Measurements from ENCODE around the gene CCT3. TPM values are rescaled to one million over a fixed set of nuclear protein-coding genes. Genes with fewer than 3 reads are reported as not detected.

The CCT3 gene
- total RNA-seq, 1 experiment from 2014 or later: 619 TPM

GRCh38 chr1:156368157-156368658, 30.1 kb upstream of the CCT3 start:
- peaks cover 17 to 28% of the 10 kb centered on the region in 2 experiments for H3K4me1 ChIP-seq (ENCODE audit: control insufficient read depth in 1 of 2, insufficient read depth in 2 of 2, low read length in 2 of 2)
- H4K20me1 ChIP-seq (ENCODE audit: insufficient read depth): no peaks in the 10 kb centered on the region
- no TSS peak for BruUV-seq (replicated peaks)
- no peak for TF ChIP-seq SP1 (IDR thresholded peaks at IDR 0.05; ENCODE audit: low read depth)
- no peak for TF ChIP-seq ZFX (IDR thresholded peaks at IDR 0.05)
- TF ChIP-seq EZH2phosphoT487 (IDR thresholded peaks at IDR 0.05; ENCODE audit: borderline replicate concordance): no peak
- no peak for TF ChIP-seq CTCF (IDR thresholded peaks at IDR 0.05 in 2 of 3, conservative IDR thresholded peaks at IDR 0.05 in 1 of 3; ENCODE audit: borderline replicate concordance in 1 of 3, insufficient read depth in 1 of 3, low read depth in 2 of 3, low read length in 2 of 3)
- no peak for TF ChIP-seq JUND (IDR thresholded peaks at IDR 0.05)
- TF ChIP-seq CEBPB (IDR thresholded peaks at IDR 0.05; ENCODE audit: low read depth): no peak
- no peak for TF ChIP-seq SRF (IDR thresholded peaks at IDR 0.05; ENCODE audit: low read depth)
- no peak for TF ChIP-seq ELF1 (IDR thresholded peaks at IDR 0.05; ENCODE audit: borderline replicate concordance, low read depth)
- no peak for TF ChIP-seq ATF3 (IDR thresholded peaks at IDR 0.05)
- no peak for TF ChIP-seq POLR2AphosphoS5 (IDR thresholded peaks at IDR 0.05; ENCODE audit: low read depth, low read length)
- TF ChIP-seq CBX3 (IDR thresholded peaks at IDR 0.05; ENCODE audit: low read depth): no peak
- no peak for TF ChIP-seq TCF7L2 (IDR thresholded peaks at IDR 0.05; ENCODE audit: borderline replicate concordance, extremely low read depth, insufficient read depth, insufficient read length)
- no peak for TF ChIP-seq MAX (IDR thresholded peaks at IDR 0.05)
- TF ChIP-seq ZNF274 (IDR thresholded peaks at IDR 0.05; ENCODE audit: low read depth, low read length): no peak
- no peak for TF ChIP-seq FOSL1 (IDR thresholded peaks at IDR 0.05; ENCODE audit: low read depth)
- no peak for TF ChIP-seq REST (IDR thresholded peaks at IDR 0.05; ENCODE audit: low read depth)
- no peak for TF ChIP-seq POLR2A (IDR thresholded peaks at IDR 0.05; ENCODE audit: borderline replicate concordance, extremely low read depth, insufficient read depth, insufficient read length)
- POLR2A ChIA-PET: interaction anchor here (0.6 kb wide), 1 partner anchor 87 kb away, joined by 7 read pairs; no protein-coding TSS in a partner anchor
- no peak overlapping the region for H2AFZ ChIP-seq (ENCODE audit: low read depth, low read length, poor library complexity, severe bottlenecking)
- ATAC-seq: no peak
- no peak for DNase-seq (ENCODE audit: low read depth, low spot score)
- no peak overlapping the region for H3K9ac ChIP-seq (ENCODE audit: low read length)
- RAD21 ChIA-PET (ENCODE audit: low non-redundant PET in 1 of 2, low total read pairs in 2 of 2, uncharacterized antibody in 2 of 2, unreplicated experiment in 2 of 2): no interaction called here
- H3K27ac ChIP-seq (ENCODE audit: low read depth, low read length): no peak overlapping the region
- no peaks in the 10 kb centered on the region for H3K9me3 ChIP-seq (ENCODE audit: control insufficient read depth in 1 of 2, insufficient read depth in 1 of 2, low read depth in 1 of 2, low read length in 2 of 2)
- H3K9me2 ChIP-seq (ENCODE audit: insufficient read depth): no peaks in the 10 kb centered on the region
- H3K4me2 ChIP-seq (ENCODE audit: low read length): peak overlapping the region; percentile 83; the same call in 1 of the 2 replicates
- no peaks in the 10 kb centered on the region for H3K79me2 ChIP-seq (ENCODE audit: insufficient read depth, low read length)
- H3K27me3 ChIP-seq (ENCODE audit: insufficient read depth, low read length): no peaks in the 10 kb centered on the region
- H3K4me3 ChIP-seq (replicated peaks in 1 of 2; ENCODE audit: low read depth in 1 of 2, low read length in 2 of 2): no peak overlapping the region
- intact Hi-C loops (cut with micrococcal nuclease): no loop called here
- CTCF ChIA-PET: no interaction called here
- H3K36me3 ChIP-seq (ENCODE audit: control insufficient read depth in 1 of 2, insufficient read depth in 2 of 2, low read length in 2 of 2): no peaks in the 10 kb centered on the region

All from HCT116 (cell line).